Neutrophil (primary cell): ENCODE results near the gene TRIM66.

Source experiments
- H3K27ac ChIP-seq: fragments of 200-600 bp; sonication (generic); 2 replicates; pipeline ENCODE4 v1.5.1; 2016; ENCODE audit warnings: mild to moderate bottlenecking, moderate library complexity
- H3K27me3 ChIP-seq: fragments of 200-600 bp; sonication (generic); 2 replicates; pipeline ENCODE4 v1.6.0; 2016; ENCODE audit warnings: mild to moderate bottlenecking
- H3K36me3 ChIP-seq: fragments of 200-600 bp; sonication (generic); 2 replicates; pipeline ENCODE4 v1.5.1; 2017
- H3K4me1 ChIP-seq, 2 experiments: fragments of 200-600 bp in 1 of 2; sonication (generic) in 1 of 2; 1 replicate in 1 of 2; 2 replicates in 1 of 2; pipeline versions ENCODE4 v1.5.1 to v1.6.1; 2013 to 2016; ENCODE audit warnings: low read depth in 1 of 2, low read length in 1 of 2, mild to moderate bottlenecking in 1 of 2, moderate library complexity in 1 of 2; ENCODE audit not compliant: control insufficient read depth in 1 of 2, insufficient read depth in 1 of 2
- H3K4me3 ChIP-seq, 2 experiments: fragments of 200-600 bp in 1 of 2; sonication (generic) in 1 of 2; 1 replicate in 1 of 2; 2 replicates in 1 of 2; pipeline ENCODE4 v1.5.1; 2013 to 2016; ENCODE audit warnings: low read depth in 1 of 2, low read length in 1 of 2, mild to moderate bottlenecking in 1 of 2, moderate library complexity in 1 of 2
- H3K9me3 ChIP-seq: fragments of 200-600 bp; sonication (generic); 2 replicates; pipeline ENCODE4 v1.5.1; 2016
- TF ChIP-seq, protein P1 (sequence below): fragments of 200-600 bp; sonication (generic); IDR thresholded peaks from 2 replicates; pipeline ENCODE4 v1.5.1; 2016; ENCODE audit warnings: antibody characterized with exemption

TRIM66 gene

DNA sequence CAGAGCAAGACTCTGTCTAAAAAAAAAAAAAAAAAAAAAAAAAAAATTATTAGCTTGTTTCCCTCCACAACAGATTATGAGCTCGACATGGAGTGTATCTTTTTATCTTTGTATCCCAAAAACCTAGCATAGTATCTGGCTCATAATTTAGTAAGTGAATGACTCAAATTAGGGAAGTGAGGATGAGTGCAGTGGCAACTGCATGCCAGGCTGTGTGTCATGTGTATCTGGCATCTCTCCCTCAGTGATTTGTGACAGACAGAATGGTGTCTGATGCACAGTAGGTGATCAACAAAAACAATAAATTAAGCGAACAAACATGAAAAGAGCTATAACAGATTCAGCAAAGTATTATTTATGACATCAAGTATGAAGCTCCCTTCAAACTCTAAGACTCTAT, 95.7 kb downstream of the TRIM66 start:
- Histone ChIP-seq H3K36me3 (no peaks in the 10 kb centered on the region), H3K9me3 (no peaks in the 10 kb centered on the region), H3K27me3 (peaks cover 9% of the 10 kb centered on the region), H3K4me3 (no peak overlapping the region), H3K27ac (no peak overlapping the region), H3K4me1 (no peaks in the 10 kb centered on the region)
- TF ChIP-seq, protein P1, sequence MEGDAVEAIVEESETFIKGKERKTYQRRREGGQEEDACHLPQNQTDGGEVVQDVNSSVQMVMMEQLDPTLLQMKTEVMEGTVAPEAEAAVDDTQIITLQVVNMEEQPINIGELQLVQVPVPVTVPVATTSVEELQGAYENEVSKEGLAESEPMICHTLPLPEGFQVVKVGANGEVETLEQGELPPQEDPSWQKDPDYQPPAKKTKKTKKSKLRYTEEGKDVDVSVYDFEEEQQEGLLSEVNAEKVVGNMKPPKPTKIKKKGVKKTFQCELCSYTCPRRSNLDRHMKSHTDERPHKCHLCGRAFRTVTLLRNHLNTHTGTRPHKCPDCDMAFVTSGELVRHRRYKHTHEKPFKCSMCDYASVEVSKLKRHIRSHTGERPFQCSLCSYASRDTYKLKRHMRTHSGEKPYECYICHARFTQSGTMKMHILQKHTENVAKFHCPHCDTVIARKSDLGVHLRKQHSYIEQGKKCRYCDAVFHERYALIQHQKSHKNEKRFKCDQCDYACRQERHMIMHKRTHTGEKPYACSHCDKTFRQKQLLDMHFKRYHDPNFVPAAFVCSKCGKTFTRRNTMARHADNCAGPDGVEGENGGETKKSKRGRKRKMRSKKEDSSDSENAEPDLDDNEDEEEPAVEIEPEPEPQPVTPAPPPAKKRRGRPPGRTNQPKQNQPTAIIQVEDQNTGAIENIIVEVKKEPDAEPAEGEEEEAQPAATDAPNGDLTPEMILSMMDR, result no peak

DNA sequence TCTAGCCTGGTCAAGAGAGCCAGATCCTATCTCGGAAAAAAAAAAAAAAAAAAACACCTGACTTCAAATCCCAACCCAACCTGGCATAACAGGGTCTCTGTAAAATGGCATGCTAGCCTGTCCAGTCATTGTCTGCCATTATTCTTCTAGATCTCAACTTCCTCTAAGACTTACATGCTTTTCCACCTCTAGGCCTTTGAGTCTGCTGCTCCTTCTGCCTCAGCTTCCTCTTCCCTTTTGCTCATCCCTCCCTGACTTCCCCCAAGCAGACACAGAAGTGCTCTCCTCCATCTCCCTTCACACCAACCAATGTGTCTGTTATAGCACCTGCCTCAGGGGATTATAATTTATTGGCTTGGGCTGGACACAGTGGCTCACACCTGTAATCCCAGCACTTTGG, 96.3 kb downstream of the TRIM66 start:
- peaks cover 3% of the 10 kb centered on the region for H3K27me3 ChIP-seq
- no peaks in the 10 kb centered on the region for H3K4me1 ChIP-seq
- TF ChIP-seq, protein P1, result no peak
- no peak overlapping the region for H3K27ac ChIP-seq
- no peak overlapping the region for H3K4me3 ChIP-seq
- H3K36me3 ChIP-seq, result no peaks in the 10 kb centered on the region
- H3K9me3 ChIP-seq, result no peaks in the 10 kb centered on the region

DNA sequence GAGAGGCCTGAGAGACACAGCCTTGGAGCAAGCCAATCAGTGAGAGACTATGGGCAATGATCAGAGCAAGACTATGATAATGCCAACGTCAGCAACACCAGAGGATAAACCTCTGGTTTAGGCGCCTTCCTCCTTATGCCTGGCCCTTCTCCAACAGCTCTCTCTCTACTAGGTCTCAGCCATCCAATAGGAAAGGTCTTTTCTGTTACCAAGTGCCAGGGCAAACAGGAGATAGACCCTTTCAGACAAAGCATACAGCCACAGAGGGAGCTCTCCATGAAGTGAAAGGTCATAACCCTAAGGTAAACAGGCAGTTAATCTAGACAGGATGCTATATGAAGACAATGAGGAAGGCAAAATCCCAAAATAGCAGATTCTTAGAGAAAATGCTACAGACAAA, 98.0 kb downstream of the TRIM66 start:
- no peaks in the 10 kb centered on the region for H3K4me1 ChIP-seq
- no peak overlapping the region for H3K27ac ChIP-seq
- TF ChIP-seq, protein P1, result no peak
- H3K36me3 ChIP-seq, result no peaks in the 10 kb centered on the region
- H3K4me3 ChIP-seq, result no peak overlapping the region
- no peaks in the 10 kb centered on the region for H3K9me3 ChIP-seq
- H3K27me3 ChIP-seq, result no peaks in the 10 kb centered on the region

DNA sequence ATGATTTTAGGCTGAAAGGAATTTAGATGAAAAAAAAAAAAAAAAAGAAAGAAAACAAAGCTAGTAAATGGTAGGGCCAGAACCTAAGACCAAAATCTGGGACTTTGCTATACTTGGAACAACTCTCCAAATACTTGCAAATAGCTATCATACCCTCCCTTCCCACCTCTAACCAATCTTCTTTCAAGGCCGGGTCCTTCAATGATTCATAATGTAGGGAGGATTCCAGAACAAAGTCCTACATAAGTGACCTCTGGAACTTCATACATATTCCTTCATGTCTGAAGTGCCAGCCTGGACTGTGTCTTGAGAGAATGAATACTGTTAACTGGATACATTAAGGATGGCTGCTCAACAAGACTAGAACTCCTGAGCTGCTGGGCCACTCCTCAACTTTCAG, 98.4 kb downstream of the TRIM66 start:
- H3K4me1 ChIP-seq, result no peaks in the 10 kb centered on the region
- H3K27me3 ChIP-seq, result no peaks in the 10 kb centered on the region
- TF ChIP-seq, protein P1, result no peak
- H3K36me3 ChIP-seq, result no peaks in the 10 kb centered on the region
- no peak overlapping the region for H3K4me3 ChIP-seq
- no peaks in the 10 kb centered on the region for H3K9me3 ChIP-seq
- no peak overlapping the region for H3K27ac ChIP-seq

DNA sequence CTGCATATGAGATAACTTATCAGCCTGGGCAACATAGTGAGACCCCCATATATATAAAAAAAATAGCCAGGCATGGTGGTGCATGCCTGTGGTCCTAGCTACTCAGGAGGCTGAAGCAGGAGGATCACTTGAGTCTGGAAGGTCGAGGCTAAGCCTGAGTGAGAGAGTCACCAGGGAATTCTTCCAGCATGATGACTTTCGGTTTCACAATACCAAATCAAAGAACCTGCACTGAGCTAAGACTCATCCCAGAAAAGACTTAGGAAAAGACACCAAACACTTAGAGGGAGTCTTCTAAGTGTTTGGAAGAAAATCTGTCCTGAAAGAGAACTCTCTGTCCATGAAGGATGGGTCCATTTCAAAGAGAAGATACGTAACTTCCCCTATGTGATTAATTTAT, 101.2 kb downstream of the TRIM66 start:
- no peaks in the 10 kb centered on the region for H3K4me1 ChIP-seq
- no peaks in the 10 kb centered on the region for H3K36me3 ChIP-seq
- no peaks in the 10 kb centered on the region for H3K9me3 ChIP-seq
- TF ChIP-seq, protein P1, result no peak
- H3K27me3 ChIP-seq, result no peaks in the 10 kb centered on the region
- H3K27ac ChIP-seq, result no peak overlapping the region
- H3K4me3 ChIP-seq, result no peak overlapping the region
